Activated naive CD8-positive, alpha-beta T cell treated with anti-CD3 and anti-CD28 coated beads for 36 hours (primary cell): ENCODE measurements around the gene TRPT1. TPM values are rescaled to one million over a fixed set of nuclear protein-coding genes. Genes with fewer than 3 reads are reported as not detected.
A peak's percentile ranks its signal among the peaks of the same experiment; 100 is the strongest.

Experiments used
- DNase-seq: peaks from one replicate; pipeline ENCODE4 v3.0.0; 2021
- H3K27ac Mint-ChIP-seq: one replicate; pipeline ENCODE4 v1.8.0; 2022; ENCODE audit warnings: mild to moderate bottlenecking, moderate library complexity, mixed read lengths
- H3K27me3 Mint-ChIP-seq: one replicate; pipeline ENCODE4 v1.8.0; 2022; ENCODE audit warnings: mild to moderate bottlenecking, mixed read lengths
- H3K36me3 Mint-ChIP-seq: one replicate; pipeline ENCODE4 v1.8.0; 2021; ENCODE audit warnings: mild to moderate bottlenecking, mixed read lengths
- H3K4me1 Mint-ChIP-seq: one replicate; pipeline ENCODE4 v1.8.0; 2021; ENCODE audit warnings: mixed read lengths
- H3K4me3 Mint-ChIP-seq: one replicate; pipeline ENCODE4 v1.8.0; 2022; ENCODE audit warnings: mild to moderate bottlenecking, moderate library complexity, mixed read lengths
- H3K9me3 Mint-ChIP-seq: one replicate; pipeline ENCODE4 v1.8.0; 2022; ENCODE audit warnings: mixed read lengths
- total RNA-seq, 2 experiments: library from RNA; stranded (reverse); gene quantifications; one replicate each; pipeline ENCODE4 v1.2.3, GENCODE V29; 2021

The TRPT1 gene
- total RNA-seq, 2 experiments from 2014 or later: 24.1 to 24.4 TPM

DNA sequence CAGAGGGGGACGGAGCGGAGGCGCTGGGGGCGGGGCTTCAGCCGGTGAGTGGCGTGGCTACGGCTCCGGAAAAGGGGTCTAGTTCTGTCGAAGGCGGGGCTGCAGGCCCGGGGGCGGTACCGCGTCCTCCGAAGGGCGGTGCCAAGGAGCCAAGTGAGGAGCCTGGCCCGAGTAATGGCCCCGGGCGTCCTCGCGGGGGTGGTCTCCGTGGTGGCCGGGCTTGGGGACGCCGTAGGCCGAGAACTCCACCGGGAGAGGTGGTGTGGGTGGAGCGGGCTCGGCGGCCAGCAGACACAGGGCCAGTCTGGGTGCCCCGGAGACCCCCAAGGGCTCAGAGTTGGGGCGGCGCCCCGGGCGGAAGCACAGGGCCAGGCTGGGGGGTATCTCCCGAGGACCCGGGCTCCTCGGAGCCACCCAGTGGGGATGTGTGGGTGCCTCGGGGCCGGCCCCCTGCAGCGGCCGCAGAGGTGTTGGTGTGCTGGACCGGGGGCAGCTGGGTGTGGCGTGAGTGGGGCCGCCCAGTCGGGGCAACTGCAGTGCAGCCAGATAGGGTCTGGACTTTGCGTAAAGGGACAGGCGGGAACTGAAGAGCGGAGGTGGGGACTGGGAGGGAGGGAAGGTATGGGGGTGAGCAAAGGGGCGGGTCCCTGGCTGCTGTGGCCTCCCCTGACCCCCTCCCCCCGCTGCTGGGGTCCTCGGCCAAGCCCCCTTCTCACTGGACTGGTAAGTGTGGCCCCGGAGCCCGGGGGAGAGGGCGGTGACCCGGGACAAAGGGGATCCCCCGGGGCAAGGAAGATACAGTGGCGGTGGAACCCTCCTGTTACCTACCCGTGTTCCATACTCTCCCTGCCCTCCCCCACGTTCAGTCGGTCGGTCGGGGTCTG, 15.7 kb upstream of the TRPT1 start:
- Mint-ChIP-seq H3K27me3 (no peaks in the 10 kb centered on the region), H3K9me3 (no peaks in the 10 kb centered on the region), H3K27ac (peak overlapping the region; percentile 97), H3K4me3 (peak overlapping the region; percentile 95), H3K36me3 (peaks cover 32% of the 10 kb centered on the region), H3K4me1 (peaks cover 30% of the 10 kb centered on the region)
- DNase-seq: peak; percentile 100

DNA sequence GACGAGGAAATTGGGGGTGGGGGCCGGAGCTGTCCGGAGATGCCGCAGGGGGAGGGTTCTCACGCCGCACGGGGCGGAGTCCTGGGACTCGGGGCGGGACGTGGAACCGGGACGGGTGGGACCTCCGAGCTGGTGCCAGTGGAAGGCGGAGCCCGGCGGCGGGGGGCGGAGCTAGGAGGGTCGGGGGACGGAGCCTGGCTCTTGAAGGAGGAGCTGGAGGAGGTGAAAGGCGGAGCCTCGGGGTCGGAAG, 15.2 kb upstream of the TRPT1 start:
- Mint-ChIP-seq H3K4me1 (peaks cover 30% of the 10 kb centered on the region), H3K9me3 (no peaks in the 10 kb centered on the region)
- no peak for DNase-seq

DNA sequence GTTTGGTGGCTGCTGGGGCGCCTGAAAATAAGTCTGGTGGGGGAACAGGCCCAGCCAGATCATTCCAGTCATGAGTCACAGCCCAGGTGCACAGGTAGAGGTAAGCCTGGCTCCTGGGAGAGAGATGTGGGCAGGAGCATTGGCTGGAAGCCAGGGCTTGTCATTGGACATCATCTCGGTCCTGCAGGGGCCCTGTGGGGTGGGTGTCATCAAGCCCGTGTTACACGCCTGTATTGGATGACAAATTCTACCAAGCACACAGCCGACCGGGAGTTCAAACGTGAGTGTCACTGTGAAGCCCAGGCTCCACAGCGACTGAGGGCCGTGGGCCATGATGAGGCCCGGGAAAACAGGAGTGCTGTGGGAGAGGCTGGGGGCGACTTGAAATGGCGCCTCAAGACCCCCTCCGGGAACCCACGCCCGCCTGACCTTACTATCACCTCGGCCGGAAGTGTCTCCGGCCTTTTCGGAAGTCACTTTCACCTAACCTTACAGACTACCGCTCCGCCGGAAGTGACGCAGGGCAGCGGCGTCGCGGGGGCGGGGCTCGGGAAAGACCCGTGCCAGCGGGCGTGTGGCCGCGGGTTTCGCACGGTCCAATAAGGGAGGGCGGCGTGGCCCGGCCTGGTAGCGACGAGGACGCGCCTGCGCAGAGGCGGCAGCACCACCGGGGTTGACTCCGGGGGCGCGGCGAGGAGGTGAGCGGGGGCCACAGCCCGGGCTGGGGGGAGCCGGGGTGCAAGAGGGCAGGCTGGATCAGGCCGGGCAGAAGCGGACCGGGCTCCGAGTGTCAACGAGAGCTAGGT, 14.7 kb upstream of the TRPT1 start, which contains the start of gene FKBP2:
Gene FKBP2, plus strand, starts transcription at position 661 of the 806 bp plus-strand sequence. CDS start 1,293 bp downstream, outside the sequence.
- peak; percentile 100 for DNase-seq
- H3K9me3 Mint-ChIP-seq: no peaks in the 10 kb centered on the region
- H3K36me3 Mint-ChIP-seq: peaks cover 27% of the 10 kb centered on the region
- H3K27me3 Mint-ChIP-seq: no peaks in the 10 kb centered on the region
- peak within 1 kb of the TSS; percentile 95 for H3K4me3 Mint-ChIP-seq
- peaks cover 30% of the 10 kb centered on the region for H3K4me1 Mint-ChIP-seq
- peak within 1 kb of the TSS; percentile 97 for H3K27ac Mint-ChIP-seq

More for the DNA sequence above, 15.2 kb upstream of the TRPT1 start:
- peaks cover 32% of the 10 kb centered on the region for H3K36me3 Mint-ChIP-seq
- peak overlapping the region; percentile 95 for H3K4me3 Mint-ChIP-seq
- H3K27me3 Mint-ChIP-seq: no peaks in the 10 kb centered on the region
- H3K27ac Mint-ChIP-seq: peak overlapping the region; percentile 97

DNA sequence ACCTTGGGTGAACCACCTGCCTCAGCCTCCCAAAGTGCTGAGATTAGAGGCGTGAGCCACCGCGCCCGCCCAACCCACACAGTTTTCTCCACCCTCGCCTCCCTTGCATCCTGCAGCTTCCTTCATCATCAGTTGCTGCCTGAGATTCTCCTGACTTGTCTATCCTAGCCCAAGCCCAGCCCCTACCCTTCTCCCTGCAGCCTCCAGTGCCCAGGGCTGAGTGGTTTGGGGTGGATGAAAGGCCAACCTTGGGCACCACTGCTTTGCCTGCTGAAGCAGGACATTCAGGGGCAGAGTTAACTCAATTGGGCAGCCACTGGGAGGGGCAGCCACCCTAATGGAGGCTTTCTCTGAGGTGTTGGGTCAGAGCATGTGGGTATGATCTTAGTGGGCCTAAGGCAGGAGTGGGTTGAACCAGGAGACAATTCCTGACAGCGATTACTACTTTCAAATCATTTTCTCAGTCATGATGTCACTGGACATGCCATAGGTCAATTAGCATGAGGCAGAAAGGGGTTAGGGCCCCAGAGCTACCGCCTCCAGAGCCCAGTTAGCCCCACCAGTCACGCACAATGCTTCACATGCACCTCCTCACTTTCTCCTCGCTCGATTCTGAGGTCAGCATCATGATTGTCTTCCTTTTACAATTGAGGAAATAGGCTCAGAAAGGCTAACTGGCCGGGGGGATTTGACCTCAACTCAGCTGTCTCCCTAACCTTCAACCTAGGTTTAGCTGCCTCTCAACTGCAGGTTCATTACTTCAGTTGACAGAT, 13.9 kb upstream of the TRPT1 start:
- peaks cover 35% of the 10 kb centered on the region for H3K4me1 Mint-ChIP-seq
- H3K27me3 Mint-ChIP-seq: no peaks in the 10 kb centered on the region
- H3K36me3 Mint-ChIP-seq: peaks cover 25% of the 10 kb centered on the region
- H3K4me3 Mint-ChIP-seq: peak overlapping the region; percentile 95
- no peak for DNase-seq
- peak overlapping the region; percentile 97 for H3K27ac Mint-ChIP-seq
- no peaks in the 10 kb centered on the region for H3K9me3 Mint-ChIP-seq

DNA sequence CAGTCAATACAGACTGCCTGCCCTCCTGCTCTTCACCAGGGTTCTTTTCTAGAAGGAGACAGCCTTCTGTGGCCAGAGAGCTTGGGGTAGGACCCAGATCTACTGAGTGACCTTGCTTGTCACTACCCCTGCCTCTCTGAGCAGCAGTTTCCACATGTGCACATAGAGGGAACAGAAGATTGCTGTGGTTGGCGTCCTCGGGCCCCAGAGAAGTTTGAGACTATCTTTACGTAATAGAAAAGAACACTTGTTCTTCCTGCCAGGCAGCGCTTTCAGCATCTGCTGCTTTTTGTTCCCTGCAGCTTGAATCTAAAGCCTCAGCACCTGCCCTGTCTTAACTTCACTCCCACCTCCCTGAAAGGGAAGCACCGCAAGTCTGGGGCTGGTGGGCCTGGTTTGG, 13.0 kb upstream of the TRPT1 start:
- Mint-ChIP-seq H3K4me1 (peaks cover 32% of the 10 kb centered on the region), H3K9me3 (no peaks in the 10 kb centered on the region), H3K27me3 (no peaks in the 10 kb centered on the region), H3K36me3 (peaks cover 25% of the 10 kb centered on the region), H3K4me3 (no peak overlapping the region), H3K27ac (peak overlapping the region; percentile 50)
- no peak for DNase-seq

DNA sequence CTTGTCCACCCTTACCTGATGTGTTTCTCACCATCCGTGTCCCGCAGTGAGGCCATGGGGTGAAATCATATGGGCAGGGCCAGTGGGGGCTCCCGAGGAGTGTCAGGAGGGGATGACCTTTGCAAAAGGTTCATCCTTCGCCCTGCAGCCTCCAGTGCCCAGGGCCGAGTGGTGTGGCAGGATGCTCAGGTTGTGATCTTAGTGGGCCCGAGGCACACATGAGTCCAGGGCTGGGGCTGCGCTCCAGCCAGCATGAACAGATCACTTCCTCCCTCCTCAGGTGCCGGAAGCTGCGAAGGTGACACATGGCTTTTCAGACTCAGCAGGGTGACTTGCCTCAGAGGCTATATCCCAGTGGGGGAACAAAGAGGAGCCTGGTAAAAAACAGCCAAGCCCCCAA, 12.1 kb upstream of the TRPT1 start:
- no peaks in the 10 kb centered on the region for H3K9me3 Mint-ChIP-seq
- peaks cover 18% of the 10 kb centered on the region for H3K36me3 Mint-ChIP-seq
- peaks cover 26% of the 10 kb centered on the region for H3K4me1 Mint-ChIP-seq
- H3K4me3 Mint-ChIP-seq: no peak overlapping the region
- H3K27ac Mint-ChIP-seq: peak overlapping the region; percentile 35
- H3K27me3 Mint-ChIP-seq: no peaks in the 10 kb centered on the region
- no peak for DNase-seq

DNA sequence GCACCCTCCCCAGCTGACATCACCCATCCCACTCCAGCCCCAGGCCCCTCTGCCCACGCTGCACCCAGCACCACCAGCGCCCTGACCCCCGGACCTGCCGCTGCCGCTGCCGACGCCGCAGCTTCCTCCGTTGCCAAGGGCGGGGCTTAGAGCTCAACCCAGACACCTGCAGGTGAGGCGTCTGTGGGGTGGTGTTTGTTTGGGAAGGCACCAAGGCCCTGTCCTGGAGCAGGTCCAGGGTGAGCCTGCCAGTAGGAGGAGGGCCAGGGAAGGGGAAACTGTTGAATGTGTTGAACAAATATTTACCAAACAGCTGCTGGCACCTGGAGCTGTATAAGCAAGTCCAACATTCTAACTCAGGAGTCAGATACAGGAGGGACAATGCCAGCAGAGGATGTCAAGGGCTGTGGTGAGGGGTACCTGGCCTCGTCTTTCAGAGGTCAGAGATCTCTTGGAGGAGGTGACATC, 11.5 kb upstream of the TRPT1 start:
- H3K27me3 Mint-ChIP-seq: no peaks in the 10 kb centered on the region
- H3K4me1 Mint-ChIP-seq: peaks cover 25% of the 10 kb centered on the region
- H3K4me3 Mint-ChIP-seq: no peak overlapping the region
- H3K36me3 Mint-ChIP-seq: peaks cover 14% of the 10 kb centered on the region
- peak overlapping the region; percentile 45 for H3K27ac Mint-ChIP-seq
- no peaks in the 10 kb centered on the region for H3K9me3 Mint-ChIP-seq
- DNase-seq: no peak

DNA sequence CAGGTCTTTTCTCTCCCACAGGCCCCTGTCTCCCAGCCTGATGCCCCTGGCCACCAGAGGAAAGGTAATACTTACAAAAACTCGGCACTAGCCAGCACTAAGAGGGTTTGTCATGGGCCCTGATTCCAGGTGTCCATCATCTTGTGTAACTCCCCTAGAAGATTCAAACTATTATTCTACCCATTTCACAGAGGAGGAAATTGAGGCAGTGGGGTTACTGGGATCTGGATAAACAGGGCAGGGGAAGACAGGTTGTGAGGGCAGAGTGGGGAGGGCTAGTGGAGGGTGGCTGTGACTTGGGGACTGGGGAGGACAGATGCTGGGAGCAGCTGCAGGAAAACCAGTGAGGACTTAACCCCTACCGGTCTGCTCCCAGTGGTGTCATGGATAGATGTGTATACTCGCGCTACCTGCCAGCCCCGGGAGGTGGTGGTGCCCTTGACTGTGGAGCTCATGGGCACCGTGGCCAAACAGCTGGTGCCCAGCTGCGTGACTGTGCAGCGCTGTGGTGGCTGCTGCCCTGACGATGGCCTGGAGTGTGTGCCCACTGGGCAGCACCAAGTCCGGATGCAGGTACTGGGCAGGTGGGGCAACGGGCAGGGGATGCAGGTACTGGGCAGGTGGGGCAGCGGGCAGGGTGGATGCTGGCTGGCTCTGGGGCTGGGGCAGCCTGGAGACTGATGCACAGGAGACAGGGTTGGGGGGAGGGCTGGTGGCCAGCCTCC, 9.6 kb upstream of the TRPT1 start:
- peak overlapping the region; percentile 75 for H3K27ac Mint-ChIP-seq
- no peaks in the 10 kb centered on the region for H3K9me3 Mint-ChIP-seq
- H3K36me3 Mint-ChIP-seq: peaks cover 9% of the 10 kb centered on the region
- H3K27me3 Mint-ChIP-seq: no peaks in the 10 kb centered on the region
- H3K4me3 Mint-ChIP-seq: peak overlapping the region; percentile 91
- peaks cover 34% of the 10 kb centered on the region for H3K4me1 Mint-ChIP-seq
- no peak for DNase-seq

DNA sequence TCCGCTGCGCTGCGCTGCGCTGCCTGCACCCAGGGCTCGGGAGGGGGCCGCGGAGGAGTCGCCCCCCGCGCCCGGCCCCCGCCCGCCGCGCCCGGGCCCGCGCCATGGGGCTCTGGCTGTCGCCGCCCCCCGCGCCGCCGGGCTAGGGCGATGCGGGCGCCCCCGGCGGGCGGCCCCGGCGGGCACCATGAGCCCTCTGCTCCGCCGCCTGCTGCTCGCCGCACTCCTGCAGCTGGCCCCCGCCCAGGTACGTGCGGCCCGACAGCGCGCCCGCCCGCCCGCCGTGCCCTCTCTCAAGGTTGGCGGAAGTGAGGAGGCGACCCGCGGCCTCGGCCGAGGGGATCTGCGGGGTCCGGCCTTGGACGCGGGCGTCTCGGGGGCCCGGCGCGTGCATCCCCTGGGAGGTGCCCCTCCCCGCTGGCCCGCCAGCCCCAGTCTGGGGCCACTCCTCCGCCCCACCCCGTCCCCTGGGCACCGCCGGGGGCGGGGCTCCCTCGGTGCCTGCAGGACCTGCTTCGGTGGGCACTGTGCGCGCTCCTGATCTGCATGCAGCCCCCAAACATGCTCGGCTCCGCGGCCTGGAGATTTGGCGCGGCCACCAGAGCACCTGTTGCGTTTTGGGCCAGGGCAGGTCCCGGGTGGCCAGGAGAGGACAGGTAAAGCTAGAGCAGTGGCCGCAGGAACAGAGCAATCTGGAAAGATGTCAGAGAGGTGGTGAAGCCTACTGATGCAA, 8.8 kb upstream of the TRPT1 start:
- peak; percentile 68 for DNase-seq
- Mint-ChIP-seq H3K27me3 (no peaks in the 10 kb centered on the region), H3K4me1 (peaks cover 29% of the 10 kb centered on the region), H3K9me3 (no peaks in the 10 kb centered on the region), H3K27ac (peak overlapping the region; percentile 75), H3K4me3 (peak overlapping the region; percentile 91), H3K36me3 (peaks cover 3% of the 10 kb centered on the region)

DNA sequence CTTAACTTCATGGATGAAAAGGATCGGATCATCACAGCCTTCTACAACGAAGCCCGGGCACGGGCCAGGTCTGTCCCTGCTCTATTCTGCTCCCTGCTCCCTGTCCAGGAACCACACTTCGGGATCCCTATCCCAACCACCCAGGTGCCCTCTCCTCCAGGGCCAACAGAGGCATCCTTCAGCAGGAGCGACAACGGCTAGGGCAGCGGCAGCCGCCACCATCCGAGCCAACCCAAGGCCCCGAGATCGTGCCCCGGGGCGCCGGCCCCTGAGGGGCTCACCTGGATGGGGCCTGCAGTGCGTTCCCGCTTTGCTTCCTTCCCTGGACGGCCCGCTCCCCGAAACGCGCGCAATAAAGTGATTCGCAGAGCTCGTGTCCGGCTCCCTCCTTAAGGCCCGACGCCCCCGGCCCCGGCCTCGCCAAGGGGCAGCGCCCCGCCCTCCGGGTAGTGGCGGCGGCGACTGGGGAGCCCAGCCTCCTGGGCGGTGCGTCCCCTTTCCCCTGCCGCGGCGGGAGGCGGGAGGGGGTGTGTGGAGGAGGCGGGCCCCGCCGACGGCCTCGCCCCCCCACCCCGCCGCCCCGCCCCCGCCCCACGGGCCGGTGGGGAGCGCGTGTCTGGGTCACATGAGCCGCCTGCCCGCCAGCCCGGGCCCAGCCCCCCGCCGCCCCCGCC, 8.1 kb upstream of the TRPT1 start, which contains the start of gene VEGFB:
Gene VEGFB, plus strand, starts transcription at position 672 of the 674 bp plus-strand sequence. CDS start 250 bp downstream, outside the sequence.
- Mint-ChIP-seq H3K9me3 (no peaks in the 10 kb centered on the region), H3K4me3 (peak within 1 kb of the TSS; percentile 91), H3K36me3 (peaks cover 2% of the 10 kb centered on the region), H3K4me1 (peaks cover 31% of the 10 kb centered on the region), H3K27ac (peak within 1 kb of the TSS; percentile 75), H3K27me3 (no peaks in the 10 kb centered on the region)
- peak; percentile 76 for DNase-seq

DNA sequence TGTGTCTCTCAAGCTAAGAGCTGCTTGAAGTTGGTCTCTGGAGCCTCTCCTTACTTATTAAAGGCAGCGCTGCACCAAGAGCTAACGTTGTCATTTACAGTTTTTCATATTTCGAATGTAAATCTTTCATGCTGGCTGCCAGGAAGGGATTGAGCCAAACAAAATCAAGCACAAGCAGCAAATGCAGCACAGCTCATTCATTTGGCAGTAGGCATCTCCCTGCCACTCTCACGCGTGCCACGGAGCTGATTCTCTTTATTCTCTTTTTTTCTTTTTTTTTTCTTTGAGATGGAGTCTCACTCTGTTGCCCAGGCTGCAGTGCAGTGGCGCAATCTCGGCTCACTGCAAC, 7.0 kb upstream of the TRPT1 start:
- peaks cover 4% of the 10 kb centered on the region for H3K36me3 Mint-ChIP-seq
- H3K4me3 Mint-ChIP-seq: peak overlapping the region; percentile 18
- H3K27me3 Mint-ChIP-seq: no peaks in the 10 kb centered on the region

DNA sequence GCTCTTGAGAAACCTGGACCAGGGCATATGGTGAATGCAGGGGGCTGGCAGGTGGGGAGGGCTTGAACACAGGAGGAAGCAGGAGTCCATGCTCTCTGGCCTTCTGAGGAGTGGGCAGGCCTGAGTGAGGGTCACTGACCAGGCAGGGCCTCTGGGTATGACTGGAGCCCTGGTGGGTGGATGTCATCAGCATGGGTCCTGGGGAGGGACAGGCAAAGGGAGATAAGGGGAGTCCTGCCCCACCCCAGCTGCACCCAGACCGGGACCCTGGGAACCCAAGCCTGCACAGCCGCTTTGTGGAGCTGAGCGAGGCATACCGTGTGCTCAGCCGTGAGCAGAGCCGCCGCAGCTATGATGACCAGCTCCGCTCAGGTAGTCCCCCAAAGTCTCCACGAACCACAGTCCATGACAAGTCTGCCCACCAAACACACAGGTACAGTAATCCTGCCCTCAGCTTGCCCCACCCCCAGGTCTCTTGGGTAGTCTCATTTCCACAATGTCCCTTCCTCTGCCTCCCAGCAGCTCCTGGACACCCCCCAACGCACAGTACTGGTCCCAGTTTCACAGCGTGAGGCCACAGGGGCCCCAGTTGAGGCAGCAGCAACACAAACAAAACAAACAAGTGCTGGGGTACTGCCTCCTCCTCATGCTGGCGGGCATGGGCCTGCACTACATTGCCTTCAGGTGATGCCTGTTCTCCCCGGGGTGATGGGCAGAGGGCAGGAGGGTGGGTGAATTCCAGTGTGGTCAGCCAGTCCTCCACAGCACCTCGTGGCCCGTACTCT, 6.4 kb upstream of the TRPT1 start:
- no peaks in the 10 kb centered on the region for H3K27me3 Mint-ChIP-seq
- peaks cover 4% of the 10 kb centered on the region for H3K36me3 Mint-ChIP-seq
- H3K27ac Mint-ChIP-seq: no peak overlapping the region
- H3K4me3 Mint-ChIP-seq: no peak overlapping the region
- H3K4me1 Mint-ChIP-seq: peaks cover 37% of the 10 kb centered on the region
- DNase-seq: no peak
- no peaks in the 10 kb centered on the region for H3K9me3 Mint-ChIP-seq

More for the DNA sequence above, 7.0 kb upstream of the TRPT1 start:
- no peaks in the 10 kb centered on the region for H3K9me3 Mint-ChIP-seq
- H3K4me1 Mint-ChIP-seq: peaks cover 31% of the 10 kb centered on the region
- no peak for DNase-seq
- peak overlapping the region; percentile 34 for H3K27ac Mint-ChIP-seq

DNA sequence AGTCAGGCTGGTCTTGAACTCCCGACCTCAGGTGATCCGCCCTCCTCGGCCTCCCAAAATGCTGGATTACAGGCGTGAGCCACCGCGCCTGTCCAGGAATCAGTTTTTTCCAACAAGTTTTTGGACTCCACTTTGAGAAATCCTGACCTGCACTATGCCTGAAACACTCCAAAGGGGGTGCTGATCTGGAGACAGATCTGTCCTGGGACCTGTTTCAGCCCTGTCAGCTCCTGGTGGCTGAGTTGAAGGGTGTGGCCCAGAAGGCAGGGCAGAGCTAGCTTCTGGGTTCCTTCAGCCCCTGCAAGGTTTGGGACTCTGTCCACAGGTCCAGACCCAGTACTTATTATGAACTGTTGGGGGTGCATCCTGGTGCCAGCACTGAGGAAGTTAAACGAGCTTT, 5.6 kb upstream of the TRPT1 start:
- no peak for DNase-seq
- H3K36me3 Mint-ChIP-seq: peaks cover 4% of the 10 kb centered on the region
- H3K9me3 Mint-ChIP-seq: no peaks in the 10 kb centered on the region
- peaks cover 40% of the 10 kb centered on the region for H3K4me1 Mint-ChIP-seq
- H3K27me3 Mint-ChIP-seq: no peaks in the 10 kb centered on the region
- peak overlapping the region; percentile 38 for H3K27ac Mint-ChIP-seq
- peak overlapping the region; percentile 83 for H3K4me3 Mint-ChIP-seq
